IMR-90 (cell line): ENCODE measurements around the gene SORL1. TPM values are rescaled to one million over a fixed set of nuclear protein-coding genes. Genes with fewer than 3 reads are reported as not detected.

Source experiments
- ATAC-seq: fragments of 200-7000 bp; cut with Tn5 transposase; 2 replicates; pipeline ENCODE4 v1.9.1; 2020; ENCODE audit warnings: low read depth, mild to moderate bottlenecking, moderate library complexity
- BruUV-seq: library from RNA; stranded (reverse); fragments of 400-500 nt; replicated peaks from 2 replicates; lab custom pipeline; 2021; lab: Mats Ljungman, UMichigan
- CTCF ChIA-PET: fragments of 300-600 bp; formaldehyde crosslinking; extraction: SDS; loops from one replicate; lab custom pipeline; 2021; ENCODE audit warnings: antibody characterized with exemption; lab: Yijun Ruan, JAX
- POLR2A ChIA-PET: fragments of 300-600 bp; sonication (Branson Sonifier 250); formaldehyde crosslinking; loops from one replicate; lab custom pipeline; 2022; ENCODE audit warnings: antibody characterized with exemption; ENCODE audit not compliant: unreplicated experiment; lab: Charles Lee
- DNase-seq: peaks from one replicate; pipeline ENCODE4 v3.0.0; 2013
- H2AFZ ChIP-seq: replicated peaks from 2 replicates; pipeline ENCODE3; 2013; ENCODE audit warnings: low read length, mild to moderate bottlenecking; ENCODE audit not compliant: poor library complexity
- H2AK5ac ChIP-seq: 2 replicates; pipeline ENCODE4 v1.6.1; 2013; ENCODE audit warnings: low read depth, low read length, inconsistent platforms
- H2AK9ac ChIP-seq: replicated peaks from 2 replicates; pipeline ENCODE3; 2013; ENCODE audit warnings: mild to moderate bottlenecking, low read depth, low read length, moderate library complexity; ENCODE audit not compliant: poor library complexity
- H2BK120ac ChIP-seq: 2 replicates; pipeline ENCODE4 v1.6.1; 2013; ENCODE audit warnings: low read depth, low read length, inconsistent platforms
- H2BK15ac ChIP-seq: 3 replicates; pipeline ENCODE4 v1.6.1; 2013; ENCODE audit warnings: low read depth, low read length, inconsistent platforms
- H2BK20ac ChIP-seq: 2 replicates; pipeline ENCODE4 v1.6.1; 2013; ENCODE audit warnings: low read depth, mild to moderate bottlenecking, inconsistent platforms, low read length, moderate library complexity
- H2BK5ac ChIP-seq: 2 replicates; pipeline ENCODE4 v1.6.1; 2013; ENCODE audit warnings: mild to moderate bottlenecking, low read depth, low read length, inconsistent platforms; ENCODE audit not compliant: poor library complexity, severe bottlenecking
- H3K14ac ChIP-seq: replicated peaks from 2 replicates; pipeline ENCODE4 v1.6.1; 2013; ENCODE audit warnings: low read depth, low read length, inconsistent platforms
- H3K18ac ChIP-seq: 2 replicates; pipeline ENCODE4 v1.6.1; 2013; ENCODE audit warnings: low read depth, low read length, control low read depth
- H3K23ac ChIP-seq: 2 replicates; pipeline ENCODE4 v1.6.1; 2013; ENCODE audit warnings: low read depth, low read length, inconsistent platforms
- H3K27ac ChIP-seq: 2 replicates; pipeline ENCODE4 v1.5.1; 2013; ENCODE audit warnings: mild to moderate bottlenecking, control low read depth, low read length; ENCODE audit not compliant: insufficient read depth
- H3K27me3 ChIP-seq: 2 replicates; pipeline ENCODE4 v1.6.1; 2013; ENCODE audit warnings: low read length; ENCODE audit not compliant: control insufficient read depth, insufficient read depth
- H3K36me3 ChIP-seq: 2 replicates; pipeline ENCODE4 v1.6.1; 2013; ENCODE audit warnings: low read length, mixed read lengths; ENCODE audit not compliant: control insufficient read depth, insufficient read depth
- H3K4ac ChIP-seq: 2 replicates; pipeline ENCODE4 v1.6.1; 2013; ENCODE audit warnings: low read depth, low read length, inconsistent platforms
- H3K4me1 ChIP-seq: 2 replicates; pipeline ENCODE4 v1.6.1; 2013; ENCODE audit warnings: low read length, mixed read lengths; ENCODE audit not compliant: control insufficient read depth, insufficient read depth
- H3K4me2 ChIP-seq: 2 replicates; pipeline ENCODE4 v1.6.1; 2013; ENCODE audit warnings: low read depth, mild to moderate bottlenecking, control low read depth, low read length, moderate library complexity
- H3K4me3 ChIP-seq: 2 replicates; pipeline ENCODE4 v1.5.1; 2013; ENCODE audit warnings: low read depth, mild to moderate bottlenecking, control low read depth, low read length, moderate library complexity; ENCODE audit not compliant: insufficient read depth
- H3K56ac ChIP-seq: 2 replicates; pipeline ENCODE4 v1.6.1; 2013; ENCODE audit warnings: low read length, inconsistent platforms; ENCODE audit not compliant: insufficient read depth; ENCODE audit errors: extremely low read depth
- H3K79me1 ChIP-seq, 2 experiments: 2 replicates each; pipeline ENCODE4 v1.6.1; 2013; ENCODE audit warnings: low read length in 2 of 2, inconsistent platforms in 1 of 2, low read depth in 1 of 2
- H3K9ac ChIP-seq: 2 replicates; pipeline ENCODE4 v1.6.1; 2013; ENCODE audit warnings: low read depth, low read length, control low read depth
- H3K9me1 ChIP-seq: 2 replicates; pipeline ENCODE4 v1.6.1; 2013; ENCODE audit warnings: low read length, inconsistent platforms; ENCODE audit not compliant: insufficient read depth
- H3K9me3 ChIP-seq: 2 replicates; pipeline ENCODE4 v1.6.1; 2013; ENCODE audit warnings: low read length; ENCODE audit not compliant: control insufficient read depth, insufficient read depth
- H4K20me1 ChIP-seq: 2 replicates; pipeline ENCODE4 v1.6.1; 2013; ENCODE audit warnings: low read length, inconsistent platforms; ENCODE audit not compliant: insufficient read depth
- H4K5ac ChIP-seq: 2 replicates; pipeline ENCODE4 v1.6.1; 2013; ENCODE audit warnings: mild to moderate bottlenecking, low read depth, low read length, control low read depth
- H4K8ac ChIP-seq, 2 experiments: 2 replicates each; pipeline ENCODE4 v1.6.1; 2013; ENCODE audit warnings: low read depth in 2 of 2, low read length in 2 of 2, control low read depth in 1 of 2, inconsistent platforms in 1 of 2
- H4K91ac ChIP-seq: 2 replicates; pipeline ENCODE4 v1.6.1; 2013; ENCODE audit warnings: low read depth, low read length, inconsistent platforms; ENCODE audit not compliant: insufficient read depth
- BHLHE40 ChIP-seq: fragments of 150-350 bp; IDR thresholded peaks from 2 replicates; pipeline ENCODE4 v1.6.1; 2016; ENCODE audit warnings: mild to moderate bottlenecking, low read depth, low read length
- CHD1 ChIP-seq: IDR thresholded peaks from 2 replicates; pipeline ENCODE4 v1.6.1; 2012; ENCODE audit warnings: low read depth, low read length, improper control_type of control experiment
- FOS ChIP-seq: fragments of 150-350 bp; IDR thresholded peaks from 2 replicates; pipeline ENCODE4 v1.6.1; 2016; ENCODE audit warnings: low read depth, low read length
- MAFK ChIP-seq: IDR thresholded peaks from 2 replicates; pipeline ENCODE4 v1.6.1; 2012; ENCODE audit warnings: low read depth, low read length, improper control_type of control experiment
- MAZ ChIP-seq: IDR thresholded peaks from 2 replicates; pipeline ENCODE4 v1.6.1; 2012; ENCODE audit warnings: low read depth, mild to moderate bottlenecking, low read length, improper control_type of control experiment, moderate library complexity, borderline replicate concordance
- MXI1 ChIP-seq: IDR thresholded peaks from 2 replicates; pipeline ENCODE4 v1.6.1; 2012; ENCODE audit warnings: low read depth, mild to moderate bottlenecking, low read length, moderate library complexity, borderline replicate concordance
- POLR2A ChIP-seq: IDR thresholded peaks from 2 replicates; pipeline ENCODE4 v1.6.1; 2012; ENCODE audit warnings: mild to moderate bottlenecking, low read depth, low read length
- RAD21 ChIP-seq: IDR thresholded peaks from 2 replicates; pipeline ENCODE4 v1.6.1; 2012; ENCODE audit warnings: low read length, improper control_type of control experiment
- RCOR1 ChIP-seq: IDR thresholded peaks from 2 replicates; pipeline ENCODE4 v1.6.1; 2012; ENCODE audit warnings: mild to moderate bottlenecking, low read length, improper control_type of control experiment; ENCODE audit not compliant: insufficient replicate concordance
- RFX5 ChIP-seq: IDR thresholded peaks from 2 replicates; pipeline ENCODE4 v1.8.0; 2012; ENCODE audit warnings: low read depth, mild to moderate bottlenecking, low read length, moderate library complexity
- SMC3 ChIP-seq: fragments of 150-350 bp; IDR thresholded peaks from 2 replicates; pipeline ENCODE4 v1.6.1; 2016; ENCODE audit warnings: low read depth, mild to moderate bottlenecking, antibody characterized with exemption, low read length, moderate library complexity
- WGBS, 2 experiments: methylation state at CpG; one replicate each; pipeline versions ENCODE4 v1.1.5 to v1.1.7; 2013; ENCODE audit warnings: missing lambda C conversion rate in 2 of 2; ENCODE audit not compliant: insufficient read length in 1 of 2; ENCODE audit errors: extremely low coverage in 2 of 2; 5-methylcytosine and 5-hydroxymethylcytosine counted together
- dilution Hi-C: fragments of 300-500 bp; cut with HindIII; formaldehyde crosslinking; loops from one replicate; pipeline ENCODE4 v1.14.3; 2018; ENCODE audit warnings: low sequenced_read_pairs; ENCODE audit not compliant: unreplicated experiment
- in situ Hi-C: fragments of 300-500 bp; cut with MboI; formaldehyde crosslinking; loops from 3 replicates; pipeline ENCODE4 v1.14.3; 2019; ENCODE audit warnings: low sequenced_read_pairs, inconsistent platforms, mixed read lengths
- intact Hi-C: fragments of 100-400 bp; cut with micrococcal nuclease; formaldehyde crosslinking; loops from 2 replicates; pipeline ENCODE4 v1.10.0; 2022
- polyA plus RNA-seq, 3 experiments: library from polyadenylated mRNA; depleted of rRNA; stranded (reverse); fragments of >200 nt; gene quantifications; 2 replicates each; pipeline ENCODE4 v1.2.3, GENCODE V29; 2012; ENCODE audit warnings: low replicate concordance in 1 of 3
- total RNA-seq: library from RNA; depleted of rRNA; stranded (reverse); fragments of >200 nt; gene quantifications from 2 replicates; pipeline ENCODE4 v1.2.3, GENCODE V29; 2012
- TF ChIP-seq, protein P1 (sequence below): fragments of 150-350 bp; IDR thresholded peaks from 2 replicates; pipeline ENCODE4 v1.6.1; 2016; ENCODE audit warnings: low read depth, mild to moderate bottlenecking, low read length, moderate library complexity, borderline replicate concordance
- TF ChIP-seq, protein P2 (sequence below): conservative IDR thresholded peaks from 2 replicates; pipeline ENCODE4 v1.5.1; 2012; ENCODE audit warnings: mild to moderate bottlenecking, low read depth, low read length, improper control_type of control experiment
- TF ChIP-seq, protein P3 (sequence below): fragments of 150-350 bp; IDR thresholded peaks from 2 replicates; pipeline ENCODE4 v1.6.1; 2017; ENCODE audit warnings: mild to moderate bottlenecking, antibody characterized with exemption, low read length, low read depth

Gene SORL1
- total and polyA plus RNA-seq, 2 of the 4 experiments (the other 2 are of a cell fraction) = 1.0 to 2.0 TPM

DNA sequence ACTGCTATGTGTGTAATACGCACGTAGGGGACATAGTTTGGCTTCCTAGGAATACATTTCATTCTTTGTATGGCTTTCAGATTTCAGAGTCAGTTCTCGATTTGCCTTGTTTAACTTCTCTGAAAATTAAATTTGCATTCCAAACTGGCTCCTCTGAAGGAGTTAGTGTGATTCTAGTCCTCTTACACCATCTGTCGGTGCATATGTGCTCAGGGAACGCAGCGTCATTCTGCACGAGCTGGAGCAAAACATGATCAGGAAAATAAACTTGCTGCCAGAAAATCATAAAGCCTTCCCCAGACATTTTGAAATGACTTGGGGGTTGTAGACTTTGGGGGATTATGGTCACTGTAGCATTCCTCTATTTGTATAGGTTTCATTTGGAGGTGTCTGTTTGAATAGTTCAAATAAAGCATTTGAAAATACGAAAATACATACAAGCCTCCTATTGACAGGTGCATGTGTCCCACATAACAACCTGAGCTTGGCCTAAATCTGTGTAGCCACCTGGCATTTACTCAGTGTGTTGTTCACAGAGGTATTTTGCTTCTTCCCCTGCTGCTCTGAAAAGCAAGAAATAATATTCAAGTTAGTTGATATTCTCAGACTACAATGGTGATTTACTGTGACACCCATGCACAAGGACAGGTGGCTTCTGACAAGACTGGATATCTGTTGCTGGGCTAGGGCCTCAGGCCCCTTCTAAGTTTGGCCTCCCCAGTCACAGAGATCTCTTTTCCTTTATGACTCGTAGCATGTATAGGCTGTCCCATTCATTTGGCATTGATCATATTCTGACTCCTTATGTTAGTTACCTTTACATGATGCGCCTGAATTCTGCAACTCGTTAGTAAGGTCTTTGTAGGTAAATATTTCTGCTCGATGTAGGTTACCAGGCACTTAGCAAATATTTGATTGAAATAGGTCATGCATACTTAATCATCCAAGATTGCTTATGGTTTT, 82.3 kb downstream of the SORL1 start:
- in situ Hi-C loops = no loop called here
- Histone ChIP-seq H2BK15ac (no peak overlapping the region), H3K36me3 (no peaks in the 10 kb centered on the region), H2BK5ac (no peak overlapping the region), H3K9me3 (no peaks in the 10 kb centered on the region), H3K4me1 (no peaks in the 10 kb centered on the region), H2AFZ (no peak overlapping the region), H2BK120ac (no peak overlapping the region), H3K27ac (no peak overlapping the region), H2AK5ac (no peak overlapping the region), H4K20me1 (no peaks in the 10 kb centered on the region), H4K91ac (no peak overlapping the region), H3K27me3 (peaks cover 4% of the 10 kb centered on the region; the same call in 1 of the 2 replicates), H3K4me2 (no peak overlapping the region), H3K14ac (no peak overlapping the region), H2AK9ac (no peak overlapping the region), H3K4me3 (no peak overlapping the region), H3K56ac (no peak overlapping the region), H3K18ac (no peak overlapping the region), H4K5ac (no peak overlapping the region), H3K23ac (no peak overlapping the region), H3K79me1 (no peaks in the 10 kb centered on the region), H3K4ac (no peak overlapping the region), H3K9me1 (no peaks in the 10 kb centered on the region), H2BK20ac (no peak overlapping the region), H4K8ac (no peak overlapping the region), H3K9ac (no peak overlapping the region)
- BruUV-seq = no TSS peak
- POLR2A ChIA-PET = no interaction called here
- DNase-seq (peak; percentile 24), ATAC-seq (no peak)
- intact Hi-C loops = no loop called here
- dilution Hi-C loops = no loop called here
- CTCF ChIA-PET = interaction anchor here (0.6 to 1.2 kb wide), 3 partner anchors 215 to 923 kb away, joined by 3 read pairs; no protein-coding TSS in a partner anchor
- WGBS, 2 experiments = no CpG with 5 or more reads among the region's 12 CpGs
- TF ChIP-seq MAFK = no peak
- no peak for TF ChIP-seq CHD1
- TF ChIP-seq, protein P1, sequence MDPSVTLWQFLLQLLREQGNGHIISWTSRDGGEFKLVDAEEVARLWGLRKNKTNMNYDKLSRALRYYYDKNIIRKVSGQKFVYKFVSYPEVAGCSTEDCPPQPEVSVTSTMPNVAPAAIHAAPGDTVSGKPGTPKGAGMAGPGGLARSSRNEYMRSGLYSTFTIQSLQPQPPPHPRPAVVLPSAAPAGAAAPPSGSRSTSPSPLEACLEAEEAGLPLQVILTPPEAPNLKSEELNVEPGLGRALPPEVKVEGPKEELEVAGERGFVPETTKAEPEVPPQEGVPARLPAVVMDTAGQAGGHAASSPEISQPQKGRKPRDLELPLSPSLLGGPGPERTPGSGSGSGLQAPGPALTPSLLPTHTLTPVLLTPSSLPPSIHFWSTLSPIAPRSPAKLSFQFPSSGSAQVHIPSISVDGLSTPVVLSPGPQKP = no peak
- no peak for TF ChIP-seq RFX5
- TF ChIP-seq, protein P2, sequence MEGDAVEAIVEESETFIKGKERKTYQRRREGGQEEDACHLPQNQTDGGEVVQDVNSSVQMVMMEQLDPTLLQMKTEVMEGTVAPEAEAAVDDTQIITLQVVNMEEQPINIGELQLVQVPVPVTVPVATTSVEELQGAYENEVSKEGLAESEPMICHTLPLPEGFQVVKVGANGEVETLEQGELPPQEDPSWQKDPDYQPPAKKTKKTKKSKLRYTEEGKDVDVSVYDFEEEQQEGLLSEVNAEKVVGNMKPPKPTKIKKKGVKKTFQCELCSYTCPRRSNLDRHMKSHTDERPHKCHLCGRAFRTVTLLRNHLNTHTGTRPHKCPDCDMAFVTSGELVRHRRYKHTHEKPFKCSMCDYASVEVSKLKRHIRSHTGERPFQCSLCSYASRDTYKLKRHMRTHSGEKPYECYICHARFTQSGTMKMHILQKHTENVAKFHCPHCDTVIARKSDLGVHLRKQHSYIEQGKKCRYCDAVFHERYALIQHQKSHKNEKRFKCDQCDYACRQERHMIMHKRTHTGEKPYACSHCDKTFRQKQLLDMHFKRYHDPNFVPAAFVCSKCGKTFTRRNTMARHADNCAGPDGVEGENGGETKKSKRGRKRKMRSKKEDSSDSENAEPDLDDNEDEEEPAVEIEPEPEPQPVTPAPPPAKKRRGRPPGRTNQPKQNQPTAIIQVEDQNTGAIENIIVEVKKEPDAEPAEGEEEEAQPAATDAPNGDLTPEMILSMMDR = peak; percentile 36; the same call in 1 of the 2 replicates
- TF ChIP-seq RAD21 = peak; percentile 43; the same call in 1 of the 2 replicates
- no peak for TF ChIP-seq MAZ
- TF ChIP-seq RCOR1 = no peak
- TF ChIP-seq, protein P3, sequence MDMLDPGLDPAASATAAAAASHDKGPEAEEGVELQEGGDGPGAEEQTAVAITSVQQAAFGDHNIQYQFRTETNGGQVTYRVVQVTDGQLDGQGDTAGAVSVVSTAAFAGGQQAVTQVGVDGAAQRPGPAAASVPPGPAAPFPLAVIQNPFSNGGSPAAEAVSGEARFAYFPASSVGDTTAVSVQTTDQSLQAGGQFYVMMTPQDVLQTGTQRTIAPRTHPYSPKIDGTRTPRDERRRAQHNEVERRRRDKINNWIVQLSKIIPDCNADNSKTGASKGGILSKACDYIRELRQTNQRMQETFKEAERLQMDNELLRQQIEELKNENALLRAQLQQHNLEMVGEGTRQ = no peak
- TF ChIP-seq BHLHE40 = no peak
- no peak for TF ChIP-seq FOS
- TF ChIP-seq SMC3 = 0 out of 2 replicates have a peak, but pooled peaks have one; percentile 24
- no peak for TF ChIP-seq MXI1
- TF ChIP-seq POLR2A = no peak
